GM23338 (cell line): ENCODE data around the gene ISG20. TPM values are rescaled to one million over a fixed set of nuclear protein-coding genes. Genes with fewer than 3 reads are reported as not detected.

Experiments
- ATAC-seq: fragments of 200-7000 bp; cut with Tn5 transposase; 3 replicates; pipeline ENCODE4 v1.9.1; 2020
- DNase-seq: peaks from one replicate; pipeline ENCODE4 v3.0.0-alpha.2; 2015; ENCODE audit warnings: low spot score
- H2AFZ ChIP-seq: fragments of 200-600 bp; sonication (generic); 2 replicates; pipeline ENCODE4 v1.8.0; 2016; ENCODE audit warnings: antibody characterized with exemption, mild to moderate bottlenecking, moderate library complexity
- H3F3A ChIP-seq: fragments of 200-600 bp; sonication (generic); replicated peaks from 2 replicates; pipeline ENCODE4 v1.8.0; 2017; ENCODE audit warnings: antibody characterized with exemption, mixed run types, low read depth
- H3K27ac ChIP-seq: fragments of 200-600 bp; sonication (generic); 2 replicates; pipeline ENCODE4 v1.6.1; 2016; ENCODE audit warnings: low read depth
- H3K27me3 ChIP-seq: fragments of 200-600 bp; sonication (generic); 2 replicates; pipeline ENCODE4 v1.8.0; 2016; ENCODE audit warnings: mild to moderate bottlenecking, mixed run types, moderate library complexity; ENCODE audit not compliant: insufficient read depth
- H3K36me3 ChIP-seq: fragments of 200-600 bp; sonication (generic); 2 replicates; pipeline ENCODE4 v1.8.0; 2016; ENCODE audit warnings: mild to moderate bottlenecking; ENCODE audit not compliant: insufficient read depth
- H3K4me1 ChIP-seq: fragments of 200-600 bp; sonication (generic); 2 replicates; pipeline ENCODE4 v1.8.0; 2016; ENCODE audit warnings: mild to moderate bottlenecking, moderate library complexity; ENCODE audit not compliant: insufficient read depth
- H3K4me2 ChIP-seq: fragments of 200-600 bp; sonication (generic); 2 replicates; pipeline ENCODE4 v1.7.1; 2017; ENCODE audit warnings: mixed run types
- H3K4me3 ChIP-seq: fragments of 200-600 bp; sonication (generic); 2 replicates; pipeline ENCODE4 v1.6.1; 2016; ENCODE audit warnings: mixed run types
- H3K79me2 ChIP-seq: fragments of 200-600 bp; sonication (generic); replicated peaks from 2 replicates; pipeline ENCODE4 v1.8.0; 2017; ENCODE audit warnings: mild to moderate bottlenecking; ENCODE audit not compliant: insufficient read depth
- H3K9me2 ChIP-seq: fragments of 200-600 bp; sonication (generic); 2 replicates; pipeline ENCODE4 v1.8.0; 2017; ENCODE audit not compliant: insufficient read depth
- H4K20me1 ChIP-seq: fragments of 200-600 bp; sonication (generic); replicated peaks from 2 replicates; pipeline ENCODE4 v1.8.0; 2017; ENCODE audit warnings: mild to moderate bottlenecking; ENCODE audit not compliant: insufficient read depth
- H3K27ac Mint-ChIP-seq: 2 replicates; pipeline ENCODE4 v1.8.0; 2020; ENCODE audit warnings: inconsistent platforms, mild to moderate bottlenecking, moderate library complexity, mixed read lengths
- H3K27me3 Mint-ChIP-seq: 3 replicates; pipeline ENCODE4 v1.8.0; 2022; ENCODE audit warnings: low read depth, mild to moderate bottlenecking, moderate library complexity, mixed read lengths, inconsistent platforms; ENCODE audit not compliant: insufficient read depth, poor library complexity
- H3K36me3 Mint-ChIP-seq: 3 replicates; pipeline ENCODE4 v1.8.0; 2021; ENCODE audit warnings: low read depth, mild to moderate bottlenecking, inconsistent platforms, moderate library complexity, mixed read lengths
- H3K4me1 Mint-ChIP-seq: 3 replicates; pipeline ENCODE4 v1.8.0; 2020; ENCODE audit warnings: mild to moderate bottlenecking, inconsistent platforms, mixed read lengths
- H3K4me3 Mint-ChIP-seq: 3 replicates; pipeline ENCODE4 v1.8.0; 2021; ENCODE audit warnings: moderate library complexity, mild to moderate bottlenecking, inconsistent platforms, mixed read lengths
- H3K9me3 Mint-ChIP-seq: 3 replicates; pipeline ENCODE4 v1.8.0; 2020; ENCODE audit warnings: moderate library complexity, mild to moderate bottlenecking, inconsistent platforms, mixed read lengths
- CREB1 ChIP-seq: fragments of 250-450 bp; sonication (Bioruptor Pico); IDR thresholded peaks from 2 replicates; pipeline ENCODE4 v1.5.0; 2020; ENCODE audit warnings: low read depth, mild to moderate bottlenecking, moderate library complexity
- CTCF ChIP-seq, 2 experiments: fragments of 200-600 bp in 1 of 2; sonication (generic) in 1 of 2; conservative IDR thresholded peaks; 2 replicates each; pipeline versions ENCODE4 v1.5.1 to v1.6.1; 2016 to 2017; ENCODE audit warnings: antibody characterized with exemption in 2 of 2, low read depth in 2 of 2, mild to moderate bottlenecking in 2 of 2, moderate library complexity in 1 of 2
- ETS1 ChIP-seq: IDR thresholded peaks from 2 replicates; pipeline ENCODE4 v1.6.1; 2016; ENCODE audit warnings: antibody characterized with exemption
- EZH2 ChIP-seq: fragments of 200-600 bp; sonication (generic); IDR thresholded peaks from one replicate; pipeline ENCODE4 v1.8.0; 2017; ENCODE audit warnings: antibody characterized with exemption, mild to moderate bottlenecking, low read depth; ENCODE audit not compliant: unreplicated experiment
- EZH2phosphoT487 ChIP-seq: fragments of 200-600 bp; sonication (generic); IDR thresholded peaks from one replicate; pipeline ENCODE4 v1.8.1; 2018; ENCODE audit warnings: antibody characterized with exemption; ENCODE audit not compliant: unreplicated experiment
- JUNB ChIP-seq: IDR thresholded peaks from one replicate; pipeline ENCODE4 v1.6.1; 2016; ENCODE audit warnings: antibody characterized with exemption; ENCODE audit not compliant: unreplicated experiment
- NANOG ChIP-seq: IDR thresholded peaks from 2 replicates; pipeline ENCODE4 v1.6.1; 2016; ENCODE audit warnings: antibody characterized with exemption, borderline replicate concordance
- REST ChIP-seq: IDR thresholded peaks from one replicate; pipeline ENCODE4 v1.6.1; 2018; ENCODE audit warnings: antibody characterized with exemption; ENCODE audit not compliant: unreplicated experiment
- STAT1 ChIP-seq: IDR thresholded peaks from one replicate; pipeline ENCODE4 v1.6.1; 2016; ENCODE audit warnings: antibody characterized with exemption; ENCODE audit not compliant: unreplicated experiment
- ZNF114 ChIP-seq: fragments of 250-450 bp; sonication (Bioruptor Pico); IDR thresholded peaks from 2 replicates; pipeline ENCODE4 v1.5.0; 2020; ENCODE audit warnings: mild to moderate bottlenecking, moderate library complexity
- ZNF331 ChIP-seq: fragments of 250-450 bp; sonication (Bioruptor Pico); IDR thresholded peaks from 2 replicates; pipeline ENCODE4 v1.5.0; 2020; ENCODE audit warnings: low read depth, mild to moderate bottlenecking, moderate library complexity
- ZNF462 ChIP-seq: fragments of 250-450 bp; sonication (Bioruptor Pico); IDR thresholded peaks from 2 replicates; pipeline ENCODE4 v1.5.0; 2020; ENCODE audit warnings: mild to moderate bottlenecking, moderate library complexity
- polyA plus RNA-seq: library from polyadenylated mRNA; unstranded; fragments of >200 nt; fragmentation: Nextera tagmentation; extraction: Ambion mirVana; gene quantifications from 2 replicates; pipeline ENCODE4 v1.2.1, GENCODE V29; 2016
- total RNA-seq: library from RNA; depleted of rRNA; stranded (reverse); fragments of >200 nt; shearing (Covaris generic); gene quantifications from 2 replicates; pipeline ENCODE4 v1.2.3, GENCODE V29; 2014

Gene ISG20
- total and polyA plus RNA-seq, 2 experiments from 2014 or later, result 3.2 to 3.7 TPM

DNA sequence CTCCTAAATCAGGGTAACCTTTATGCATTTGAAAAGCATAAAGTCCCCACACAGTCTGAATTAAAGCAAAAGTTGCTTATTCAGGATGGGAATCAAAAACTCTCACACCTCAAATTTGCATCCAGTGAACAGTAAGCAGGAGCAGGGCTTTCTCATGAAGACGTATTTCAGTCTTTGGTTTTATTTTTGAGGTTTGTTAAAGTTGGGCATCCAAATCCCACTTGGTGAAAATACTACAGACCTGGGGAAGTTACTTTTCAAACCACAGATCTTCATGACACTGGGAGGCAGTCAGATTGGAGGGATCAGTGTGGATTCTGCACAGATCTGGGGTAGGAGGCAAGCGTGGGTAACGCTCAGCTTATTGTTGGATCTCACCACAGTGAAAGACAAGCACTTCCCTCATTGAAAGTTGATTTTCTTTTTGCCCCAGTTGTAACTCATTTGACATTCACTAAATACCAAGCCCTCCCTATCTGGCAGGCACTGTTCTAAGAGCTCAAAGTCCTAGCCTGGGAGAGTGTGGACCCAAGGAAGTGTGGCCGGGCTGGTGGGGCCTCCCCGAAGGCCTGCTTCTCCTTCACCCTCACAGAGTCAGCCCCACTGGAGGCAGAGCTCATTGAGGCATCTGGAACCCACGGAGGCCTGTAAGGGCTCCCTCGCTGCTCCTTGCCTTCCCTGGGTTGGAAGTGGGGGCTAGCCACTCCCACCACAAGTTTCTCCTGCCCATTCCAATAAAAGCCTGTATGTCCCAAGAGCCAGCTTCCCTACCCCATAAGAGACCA is 783 bp upstream of the ISG20 start:
- no peak overlapping the region for H2AFZ ChIP-seq
- H3K4me3 Mint-ChIP-seq, result peak overlapping the region; percentile 63
- no peak for DNase-seq

More for the DNA sequence above, 783 bp upstream of the ISG20 start:
- ATAC-seq, result peak; percentile 7
- H3F3A ChIP-seq, result peaks cover 30% of the 10 kb centered on the region
- H3K36me3 ChIP-seq, result no peaks in the 10 kb centered on the region
- H3K4me1 Mint-ChIP-seq, result peaks cover 44% of the 10 kb centered on the region
- H3K27ac Mint-ChIP-seq, result peak overlapping the region; percentile 54
- peaks cover 19% of the 10 kb centered on the region for H3K36me3 Mint-ChIP-seq
- H3K27me3 ChIP-seq, result no peaks in the 10 kb centered on the region
- H3K27ac ChIP-seq, result peak overlapping the region; percentile 87
- H3K79me2 ChIP-seq, result no peaks in the 10 kb centered on the region
- H3K4me1 ChIP-seq, result peaks cover 31% of the 10 kb centered on the region
- H3K27me3 Mint-ChIP-seq, result peaks cover 15% of the 10 kb centered on the region
- peak overlapping the region; percentile 78 for H3K4me2 ChIP-seq
- H3K9me2 ChIP-seq, result no peaks in the 10 kb centered on the region
- H3K9me3 Mint-ChIP-seq, result no peaks in the 10 kb centered on the region
- no peak for TF ChIP-seq NANOG
- TF ChIP-seq ZNF462 (CRISPR knock-in tag), result no peak
- TF ChIP-seq CREB1 (CRISPR knock-in tag), result no peak
- TF ChIP-seq STAT1, result no peak
- no peak for TF ChIP-seq ZNF114 (CRISPR knock-in tag)
- TF ChIP-seq ZNF331, result no peak
- no peak for TF ChIP-seq ETS1
- no peak for TF ChIP-seq JUNB
- TF ChIP-seq CTCF (conservative IDR thresholded peaks at IDR 0.05; ENCODE audit: low read depth in 2 of 2), result no peak
- no peak for TF ChIP-seq EZH2
- no peak for TF ChIP-seq REST
- no peak for TF ChIP-seq EZH2phosphoT487
- peaks cover 13% of the 10 kb centered on the region; the same call in 1 of the 2 replicates for H4K20me1 ChIP-seq
- H3K4me3 ChIP-seq, result peak overlapping the region; percentile 49
